PC-3 (cell line): ENCODE results near the gene FBXO15. TPM values are rescaled to one million over a fixed set of nuclear protein-coding genes. Genes with fewer than 3 reads are reported as not detected.
A peak's percentile ranks its signal among the peaks of the same experiment; 100 is the strongest.

Experiments used
- ATAC-seq: fragments of 200-7000 bp; cut with Tn5 transposase; 2 replicates; pipeline ENCODE4 v1.9.1; 2020; ENCODE audit warnings: mild to moderate bottlenecking, moderate library complexity
- BruUV-seq: library from RNA; stranded (reverse); fragments of 400-500 nt; replicated peaks from 2 replicates; lab custom pipeline; 2021; lab: Mats Ljungman, UMichigan
- CTCF ChIA-PET: fragments of 300-600 bp; sonication (Branson Sonifier 250); formaldehyde crosslinking; loops from one replicate; lab custom pipeline; 2022; ENCODE audit warnings: antibody characterized with exemption; lab: Charles Lee
- POLR2A ChIA-PET: fragments of 300-600 bp; sonication (Branson Sonifier 250); formaldehyde crosslinking; loops from one replicate; lab custom pipeline; 2022; ENCODE audit warnings: antibody characterized with exemption; ENCODE audit not compliant: unreplicated experiment; lab: Charles Lee
- DNase-seq: peaks from one replicate; pipeline ENCODE4 v3.0.0-alpha.2; 2015
- H2AFZ ChIP-seq: fragments of 300-600 bp; sonication (generic); 2 replicates; pipeline ENCODE4 v1.6.0; 2016; ENCODE audit warnings: antibody characterized with exemption, low read length
- H3F3A ChIP-seq: fragments of 300-600 bp; sonication (generic); one replicate; pipeline ENCODE4 v1.6.0; 2017; ENCODE audit warnings: antibody characterized with exemption, low read length, control low read depth, mild to moderate bottlenecking; ENCODE audit not compliant: unreplicated experiment
- H3K27ac ChIP-seq: fragments of 300-600 bp; sonication (generic); 2 replicates; pipeline ENCODE4 v1.5.1; 2016; ENCODE audit warnings: mild to moderate bottlenecking, low read length
- H3K27me3 ChIP-seq: fragments of 300-600 bp; sonication (generic); 2 replicates; pipeline ENCODE4 v1.6.1; 2016; ENCODE audit warnings: low read length, mixed read lengths
- H3K36me3 ChIP-seq: fragments of 300-600 bp; sonication (generic); 2 replicates; pipeline ENCODE4 v1.6.1; 2016; ENCODE audit warnings: low read depth, mixed run types, low read length, mixed read lengths
- H3K4me1 ChIP-seq: fragments of 300-600 bp; sonication (generic); 2 replicates; pipeline ENCODE4 v1.5.1; 2016; ENCODE audit warnings: low read length; ENCODE audit not compliant: insufficient read depth
- H3K4me2 ChIP-seq: fragments of 300-600 bp; sonication (generic); 2 replicates; pipeline ENCODE4 v1.6.0; 2016; ENCODE audit warnings: low read length
- H3K4me3 ChIP-seq: fragments of 300-600 bp; sonication (generic); 2 replicates; pipeline ENCODE4 v1.5.1; 2016; ENCODE audit warnings: mild to moderate bottlenecking, low read length, mixed read lengths
- H3K79me2 ChIP-seq: fragments of 300-600 bp; sonication (generic); 2 replicates; pipeline ENCODE4 v1.6.1; 2017; ENCODE audit warnings: low read length, mixed read lengths
- H3K9ac ChIP-seq: fragments of 300-600 bp; sonication (generic); 2 replicates; pipeline ENCODE4 v1.6.0; 2016; ENCODE audit warnings: mild to moderate bottlenecking, low read length
- H3K9me2 ChIP-seq: fragments of 300-600 bp; sonication (generic); replicated peaks from 2 replicates; pipeline ENCODE4 v1.6.1; 2016; ENCODE audit warnings: mixed run types, low read length, mixed read lengths
- H3K9me3 ChIP-seq: fragments of 300-600 bp; sonication (generic); 2 replicates; pipeline ENCODE4 v1.6.1; 2016; ENCODE audit warnings: low read length, mixed read lengths
- H4K20me1 ChIP-seq: fragments of 300-600 bp; sonication (generic); 2 replicates; pipeline ENCODE4 v1.6.1; 2016; ENCODE audit warnings: low read length, mixed read lengths
- EZH2 ChIP-seq: fragments of 300-600 bp; sonication (generic); IDR thresholded peaks from one replicate; pipeline ENCODE4 v1.6.1; 2017; ENCODE audit warnings: antibody characterized with exemption, mild to moderate bottlenecking, low read length; ENCODE audit not compliant: unreplicated experiment
- EZH2phosphoT487 ChIP-seq: fragments of 300-600 bp; sonication (generic); IDR thresholded peaks from 2 replicates; pipeline ENCODE4 v1.6.1; 2018; ENCODE audit warnings: mild to moderate bottlenecking, antibody characterized with exemption, low read length, borderline replicate concordance
- intact Hi-C: fragments of 100-400 bp; cut with micrococcal nuclease; formaldehyde crosslinking; loops from 2 replicates; pipeline ENCODE4 v1.9.0; 2023
- total RNA-seq: library from RNA; depleted of rRNA; stranded (reverse); fragments of >200 nt; gene quantifications from 2 replicates; pipeline ENCODE4 v1.2.3, GENCODE V29; 2014
- TF ChIP-seq, protein P1 (sequence below): fragments of 300-600 bp; sonication (generic); conservative IDR thresholded peaks from 2 replicates; pipeline ENCODE4 v1.5.1; 2017; ENCODE audit warnings: antibody characterized with exemption, low read depth, mild to moderate bottlenecking, low read length

Gene FBXO15
- total RNA-seq, 1 experiment from 2014 or later: 0.87 TPM

DNA sequence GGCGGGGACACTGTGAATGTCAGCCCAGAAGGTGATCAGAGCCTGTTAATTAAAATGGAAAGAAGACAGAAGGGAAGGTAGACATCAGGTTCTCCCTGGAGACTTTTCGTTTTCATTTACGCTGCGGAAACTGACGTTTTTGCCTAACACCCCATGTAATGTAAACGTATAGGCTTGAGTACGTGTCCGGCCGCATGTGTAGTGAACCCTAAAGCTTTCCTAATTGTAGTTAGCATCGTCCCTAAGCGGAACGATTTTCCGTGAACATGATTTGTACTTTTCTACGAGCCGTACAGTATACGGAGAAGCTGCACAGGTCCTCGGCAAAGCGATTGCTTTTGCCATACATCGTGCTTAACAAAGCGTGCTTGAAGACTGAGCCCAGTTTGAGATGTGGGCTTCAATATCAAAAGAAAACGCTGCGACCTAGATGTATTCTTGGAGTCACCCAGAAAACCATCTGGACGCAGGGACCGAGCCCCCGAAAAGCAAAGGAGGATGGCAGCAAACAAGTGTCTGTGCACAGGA is 973 bp upstream of the FBXO15 start:
- BruUV-seq: TSS peak; percentile 81
- Histone ChIP-seq H3K36me3 (peaks cover 5% of the 10 kb centered on the region; the same call in 1 of the 2 replicates), H4K20me1 (no peaks in the 10 kb centered on the region; the same call in 1 of the 2 replicates), H3K4me2 (peak overlapping the region; percentile 98), H3K4me1 (peaks cover 29% of the 10 kb centered on the region; the same call in 1 of the 2 replicates), H3K27ac (peak overlapping the region; percentile 48), H3K9me3 (no peaks in the 10 kb centered on the region), H3K79me2 (peaks cover 53% of the 10 kb centered on the region), H3K4me3 (peak overlapping the region; percentile 91), H3K27me3 (no peaks in the 10 kb centered on the region), H3K9me2 (no peaks in the 10 kb centered on the region), H2AFZ (peak overlapping the region; percentile 100), H3F3A (no peaks in the 10 kb centered on the region), H3K9ac (peak overlapping the region; percentile 97)
- POLR2A ChIA-PET: no interaction called here
- CTCF ChIA-PET: no interaction called here
- intact Hi-C loops: no loop called here
- no peak for DNase-seq
- no peak for ATAC-seq
- no peak for TF ChIP-seq EZH2phosphoT487

DNA sequence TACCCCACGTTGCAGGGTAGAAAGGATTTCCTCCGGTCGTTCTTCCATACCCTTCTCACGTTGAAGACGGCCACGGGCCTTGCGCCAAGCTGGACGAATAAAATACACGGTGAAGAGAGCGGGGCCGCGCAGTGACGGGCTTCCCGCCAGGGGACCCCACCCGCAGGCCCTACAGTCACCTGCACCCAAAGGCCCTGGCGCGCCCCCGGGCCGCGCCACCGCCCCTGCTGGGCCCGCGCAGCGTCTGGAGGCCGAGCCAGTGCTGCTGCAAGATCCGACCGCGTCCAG is 199 bp downstream of the FBXO15 start:
- Histone ChIP-seq H3K9me2 (no peaks in the 10 kb centered on the region), H3F3A (no peaks in the 10 kb centered on the region), H3K27me3 (no peaks in the 10 kb centered on the region), H3K4me3 (peak overlapping the region; percentile 91), H3K4me1 (peaks cover 20% of the 10 kb centered on the region; the same call in 1 of the 2 replicates), H2AFZ (peak overlapping the region; percentile 100), H4K20me1 (no peaks in the 10 kb centered on the region; the same call in 1 of the 2 replicates), H3K4me2 (peak overlapping the region; percentile 98), H3K9ac (peak overlapping the region; percentile 97), H3K27ac (no peak overlapping the region), H3K79me2 (peaks cover 41% of the 10 kb centered on the region), H3K36me3 (peaks cover 5% of the 10 kb centered on the region; the same call in 1 of the 2 replicates), H3K9me3 (no peaks in the 10 kb centered on the region)
- intact Hi-C loops: no loop called here
- DNase-seq (no peak), ATAC-seq (no peak)
- CTCF ChIA-PET: no interaction called here
- TF ChIP-seq EZH2 (no peak), EZH2phosphoT487 (no peak)
- TF ChIP-seq, protein P1, sequence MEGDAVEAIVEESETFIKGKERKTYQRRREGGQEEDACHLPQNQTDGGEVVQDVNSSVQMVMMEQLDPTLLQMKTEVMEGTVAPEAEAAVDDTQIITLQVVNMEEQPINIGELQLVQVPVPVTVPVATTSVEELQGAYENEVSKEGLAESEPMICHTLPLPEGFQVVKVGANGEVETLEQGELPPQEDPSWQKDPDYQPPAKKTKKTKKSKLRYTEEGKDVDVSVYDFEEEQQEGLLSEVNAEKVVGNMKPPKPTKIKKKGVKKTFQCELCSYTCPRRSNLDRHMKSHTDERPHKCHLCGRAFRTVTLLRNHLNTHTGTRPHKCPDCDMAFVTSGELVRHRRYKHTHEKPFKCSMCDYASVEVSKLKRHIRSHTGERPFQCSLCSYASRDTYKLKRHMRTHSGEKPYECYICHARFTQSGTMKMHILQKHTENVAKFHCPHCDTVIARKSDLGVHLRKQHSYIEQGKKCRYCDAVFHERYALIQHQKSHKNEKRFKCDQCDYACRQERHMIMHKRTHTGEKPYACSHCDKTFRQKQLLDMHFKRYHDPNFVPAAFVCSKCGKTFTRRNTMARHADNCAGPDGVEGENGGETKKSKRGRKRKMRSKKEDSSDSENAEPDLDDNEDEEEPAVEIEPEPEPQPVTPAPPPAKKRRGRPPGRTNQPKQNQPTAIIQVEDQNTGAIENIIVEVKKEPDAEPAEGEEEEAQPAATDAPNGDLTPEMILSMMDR: no peak
- POLR2A ChIA-PET: no interaction called here
- no TSS peak for BruUV-seq

DNA sequence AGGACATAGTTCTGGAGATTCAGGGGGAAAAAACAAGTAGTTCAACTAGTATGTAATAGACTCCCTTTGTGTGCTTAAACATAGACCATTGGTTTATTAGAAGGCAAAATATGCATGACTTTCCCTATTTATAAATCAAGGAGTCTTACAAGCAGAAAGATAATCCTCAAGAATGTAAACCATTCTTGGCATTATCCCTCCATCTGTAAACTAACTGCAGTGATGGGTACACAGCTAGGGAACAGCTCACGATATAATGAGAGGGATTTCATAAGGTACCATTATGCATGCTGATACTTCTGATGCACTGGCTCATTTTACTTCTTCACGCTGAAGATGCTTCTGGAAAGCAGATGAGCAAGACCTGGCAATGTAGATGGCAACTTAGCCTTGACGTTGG is 878 bp downstream of the FBXO15 start:
- Histone ChIP-seq H3K9ac (no peak overlapping the region; the same call in 1 of the 2 replicates), H3K79me2 (peaks cover 34% of the 10 kb centered on the region), H3F3A (no peaks in the 10 kb centered on the region), H3K9me3 (no peaks in the 10 kb centered on the region), H4K20me1 (no peaks in the 10 kb centered on the region; the same call in 1 of the 2 replicates), H2AFZ (peak overlapping the region; percentile 100), H3K36me3 (peaks cover 5% of the 10 kb centered on the region; the same call in 1 of the 2 replicates), H3K27ac (no peak overlapping the region), H3K4me2 (peak overlapping the region; percentile 98), H3K4me1 (peaks cover 20% of the 10 kb centered on the region; the same call in 1 of the 2 replicates), H3K4me3 (peak overlapping the region; percentile 91), H3K9me2 (no peaks in the 10 kb centered on the region), H3K27me3 (no peaks in the 10 kb centered on the region)
- no peak for DNase-seq
- TF ChIP-seq EZH2phosphoT487 (no peak), EZH2 (no peak)
- TF ChIP-seq, protein P1: no peak
- intact Hi-C loops: no loop called here
- no peak for ATAC-seq
- CTCF ChIA-PET: no interaction called here
- no TSS peak for BruUV-seq
- POLR2A ChIA-PET: no interaction called here
